Measurements from ENCODE around the gene WRAP73. TPM values are rescaled to one million over a fixed set of nuclear protein-coding genes. Genes with fewer than 3 reads are reported as not detected.

Gene WRAP73
- total and polyA plus RNA-seq, 2 experiments from 2014 or later: 22.6 to 43.3 TPM

GRCh38 chr1:3696689-3697088, 46.8 kb upstream of the WRAP73 start:
- TF ChIP-seq POLR2AphosphoS5 (IDR thresholded peaks at IDR 0.05; ENCODE audit: low read depth) (no peak), CREB1 (CRISPR knock-in tag; IDR thresholded peaks at IDR 0.05; ENCODE audit: low read depth) (no peak), ZNF462 (CRISPR knock-in tag; IDR thresholded peaks at IDR 0.05) (no peak), JUNB (IDR thresholded peaks at IDR 0.05; ENCODE audit: unreplicated experiment) (no peak), ETS1 (IDR thresholded peaks at IDR 0.05) (no peak), ZNF331 (CRISPR knock-in tag; IDR thresholded peaks at IDR 0.05; ENCODE audit: low read depth) (no peak), ZNF114 (CRISPR knock-in tag; IDR thresholded peaks at IDR 0.05) (no peak), NANOG (IDR thresholded peaks at IDR 0.05; ENCODE audit: borderline replicate concordance) (no peak), STAT1 (IDR thresholded peaks at IDR 0.05; ENCODE audit: unreplicated experiment) (no peak), REST (IDR thresholded peaks at IDR 0.05; ENCODE audit: unreplicated experiment) (no peak), EZH2phosphoT487 (IDR thresholded peaks at IDR 0.05; ENCODE audit: unreplicated experiment) (no peak), CTCF (conservative IDR thresholded peaks at IDR 0.05; ENCODE audit: low read depth in 2 of 2) (no peak), EZH2 (IDR thresholded peaks at IDR 0.05; ENCODE audit: low read depth, unreplicated experiment) (no peak)
- H3K27me3 ChIP-seq (ENCODE audit: insufficient read depth): no peaks in the 10 kb centered on the region
- Mint-ChIP-seq H3K27me3 (ENCODE audit: insufficient read depth, low read depth, poor library complexity) (peaks cover 26% of the 10 kb centered on the region), H3K4me1 (peaks cover 7% of the 10 kb centered on the region; the same call in 2 of the 3 replicates), H3K27ac (no peak overlapping the region), H3K9me3 (no peaks in the 10 kb centered on the region; the same call in 2 of the 3 replicates), H3K36me3 (ENCODE audit: low read depth) (no peaks in the 10 kb centered on the region), H3K4me3 (no peak overlapping the region)
- no peaks in the 10 kb centered on the region for H3K79me2 ChIP-seq (replicated peaks; ENCODE audit: insufficient read depth)
- H2AFZ ChIP-seq: no peak overlapping the region
- ATAC-seq (no peak), DNase-seq (ENCODE audit: low spot score) (no peak)
- H3K9me2 ChIP-seq (ENCODE audit: insufficient read depth): no peaks in the 10 kb centered on the region
- H3K4me2 ChIP-seq: no peak overlapping the region
- H3F3A ChIP-seq (replicated peaks; ENCODE audit: low read depth): no peaks in the 10 kb centered on the region
- no peak overlapping the region for H3K27ac ChIP-seq (ENCODE audit: low read depth)
- no peaks in the 10 kb centered on the region for H3K4me1 ChIP-seq (ENCODE audit: insufficient read depth)
- H4K20me1 ChIP-seq (replicated peaks; ENCODE audit: insufficient read depth): no peaks in the 10 kb centered on the region
- H3K4me3 ChIP-seq: no peak overlapping the region
- no peaks in the 10 kb centered on the region for H3K36me3 ChIP-seq (ENCODE audit: insufficient read depth)

Measured in GM23338 (cell line).